Endothelial cell of umbilical vein (primary cell): Measurements from ENCODE around the gene CNIH2. TPM values are rescaled to one million over a fixed set of nuclear protein-coding genes. Genes with fewer than 3 reads are reported as not detected.

ENCODE experiments used
- BruUV-seq: library from RNA; stranded (reverse); fragments of 400-500 nt; replicated peaks from 2 replicates; lab custom pipeline; 2021; lab: Mats Ljungman, UMichigan
- CTCF ChIA-PET: fragments of 300-600, 350-600 bp; sonication (Branson Sonifier 250); formaldehyde crosslinking; loops from one replicate; lab custom pipeline; 2021; ENCODE audit warnings: antibody characterized with exemption, inconsistent platforms; lab: Charles Lee
- POLR2A ChIA-PET: fragments of 300-600, 350-600 bp; sonication (Branson Sonifier 250); formaldehyde crosslinking; loops from one replicate; lab custom pipeline; 2021; ENCODE audit warnings: antibody characterized with exemption, inconsistent platforms; lab: Charles Lee
- DNase-seq: peaks from one replicate; pipeline ENCODE4 v3.0.0-alpha.2; 2011; ENCODE audit warnings: low read depth, low spot score
- FAIRE-seq: peaks from 2 replicates; lab custom pipeline; 2011; peaks lifted over from hg19 to GRCh38; lab: Jason Lieb, UNC
- H2AFZ ChIP-seq: 2 replicates; pipeline ENCODE4 v1.6.0; 2012; ENCODE audit warnings: low read depth, low read length, control low read depth, inconsistent platforms
- H3K27ac ChIP-seq: 2 replicates; pipeline ENCODE4 v1.5.1; 2011; ENCODE audit warnings: low read depth, mild to moderate bottlenecking, control low read depth, low read length, moderate library complexity; ENCODE audit not compliant: insufficient read depth
- H3K27me3 ChIP-seq, 2 experiments: 2 replicates each; pipeline versions ENCODE4 v1.6.0 to v1.6.1; 2011; ENCODE audit warnings: low read length in 2 of 2, mixed read lengths in 1 of 2; ENCODE audit not compliant: control insufficient read depth in 2 of 2, insufficient read depth in 2 of 2
- H3K36me3 ChIP-seq, 2 experiments: 2 replicates in 1 of 2; 3 replicates in 1 of 2; pipeline ENCODE4 v1.5.1; 2011; ENCODE audit warnings: low read length in 2 of 2, mild to moderate bottlenecking in 1 of 2, moderate library complexity in 1 of 2; ENCODE audit not compliant: control insufficient read depth in 2 of 2, insufficient read depth in 2 of 2; ENCODE audit errors: extremely low read depth in 1 of 2
- H3K4me1 ChIP-seq: 3 replicates; pipeline ENCODE4 v1.5.1; 2011; ENCODE audit warnings: mild to moderate bottlenecking, low read length; ENCODE audit not compliant: control insufficient read depth, insufficient read depth; ENCODE audit errors: extremely low read depth
- H3K4me2 ChIP-seq: 2 replicates; pipeline ENCODE4 v1.6.1; 2011; ENCODE audit warnings: low read length, control low read depth, mixed read lengths; ENCODE audit not compliant: insufficient read depth
- H3K4me3 ChIP-seq, 3 experiments: fragments of 200-600 bp in 1 of 3; sonication (generic), shearing (Covaris generic) in 1 of 3; replicated peaks in 1 of 3; 2 replicates each; pipeline ENCODE4 v1.5.1; 2011 to 2016; ENCODE audit warnings: control low read depth in 3 of 3, low read length in 3 of 3, mild to moderate bottlenecking in 2 of 3, inconsistent platforms in 1 of 3, low read depth in 1 of 3, moderate library complexity in 1 of 3; ENCODE audit not compliant: insufficient read depth in 1 of 3
- H3K79me2 ChIP-seq: 2 replicates; pipeline ENCODE4 v1.6.0; 2012; ENCODE audit warnings: low read length, inconsistent platforms; ENCODE audit not compliant: control insufficient read depth, insufficient read depth
- H3K9ac ChIP-seq: replicated peaks from 2 replicates; pipeline ENCODE3; 2011; ENCODE audit warnings: low read length, control low read depth; ENCODE audit not compliant: insufficient read depth; ENCODE audit errors: extremely low read depth
- H3K9me1 ChIP-seq: replicated peaks from 3 replicates; pipeline ENCODE4 v1.6.0; 2011; ENCODE audit warnings: mild to moderate bottlenecking, low read length; ENCODE audit not compliant: control insufficient read depth, insufficient read depth; ENCODE audit errors: extremely low read depth
- H3K9me3 ChIP-seq: replicated peaks from 2 replicates; pipeline ENCODE4 v1.5.1; 2012; ENCODE audit warnings: low read length, inconsistent platforms; ENCODE audit not compliant: control insufficient read depth, insufficient read depth
- H4K20me1 ChIP-seq: replicated peaks from 2 replicates; pipeline ENCODE3; 2011; ENCODE audit warnings: mild to moderate bottlenecking, low read length; ENCODE audit not compliant: control insufficient read depth, insufficient read depth; ENCODE audit errors: extremely low read depth
- CTCF ChIP-seq, 2 donors: IDR thresholded peaks; 1 replicate in 1 of 2; 2 replicates in 1 of 2; pipeline ENCODE4 v1.5.1; 2011; ENCODE audit warnings: low read length in 2 of 2, mild to moderate bottlenecking in 2 of 2, moderate library complexity in 2 of 2, control low read depth in 1 of 2, inconsistent platforms in 1 of 2, low read depth in 1 of 2; ENCODE audit not compliant: insufficient read depth in 1 of 2; ENCODE audit errors: extremely low read depth in 1 of 2
- EZH2 ChIP-seq: IDR thresholded peaks from 2 replicates; pipeline ENCODE4 v1.6.1; 2012; ENCODE audit warnings: borderline replicate concordance, low read depth, mild to moderate bottlenecking, moderate library complexity, low read length, inconsistent platforms; ENCODE audit not compliant: severe bottlenecking
- FOS ChIP-seq: IDR thresholded peaks from 2 replicates; pipeline ENCODE4 v1.6.1; 2011; ENCODE audit warnings: mild to moderate bottlenecking, low read length, moderate library complexity, borderline replicate concordance; ENCODE audit not compliant: insufficient read depth
- GATA2 ChIP-seq: IDR thresholded peaks from 2 replicates; pipeline ENCODE4 v1.7.0; 2011; ENCODE audit warnings: low read depth, mild to moderate bottlenecking, moderate library complexity, mixed read lengths, low read length; ENCODE audit not compliant: insufficient read length, insufficient read depth
- JUN ChIP-seq: IDR thresholded peaks from 2 replicates; pipeline ENCODE4 v1.6.1; 2011; ENCODE audit warnings: borderline replicate concordance, low read depth; ENCODE audit not compliant: insufficient read length, insufficient read depth
- MAX ChIP-seq: IDR thresholded peaks from 2 replicates; pipeline ENCODE4 v1.6.1; 2011; ENCODE audit not compliant: insufficient read depth, insufficient read length
- MYC ChIP-seq: IDR thresholded peaks from one replicate; pipeline ENCODE4 v1.6.1; 2011; ENCODE audit warnings: mild to moderate bottlenecking, low read depth, low read length
- POLR2A ChIP-seq: IDR thresholded peaks from 2 replicates; pipeline ENCODE4 v1.6.1; 2012; ENCODE audit warnings: low read depth, mild to moderate bottlenecking, control low read depth, low read length
- POLR2AphosphoS5 ChIP-seq: IDR thresholded peaks from 2 replicates; pipeline ENCODE4 v1.6.1; 2012; ENCODE audit warnings: low read depth, mild to moderate bottlenecking, control low read depth, low read length, moderate library complexity; ENCODE audit not compliant: insufficient read depth
- dilution Hi-C: fragments of 300-500 bp; cut with MboI; formaldehyde crosslinking; loops from one replicate; pipeline ENCODE4 v1.15.0; 2019; ENCODE audit warnings: low sequenced_read_pairs; ENCODE audit not compliant: extremely low pct_ligation_motif_present
- intact Hi-C: fragments of 100-400 bp; cut with micrococcal nuclease; formaldehyde crosslinking; loops from one replicate; pipeline ENCODE4 v1.10.0; 2022
- polyA plus RNA-seq, 4 experiments: library from polyadenylated mRNA; depleted of rRNA in 3 of 4; stranded (reverse) in 3 of 4; unstranded in 1 of 4; fragments of >200 nt; gene quantifications; 2 replicates each; pipeline versions ENCODE4 v1.2.1 to v1.2.3, GENCODE V29; 2011 to 2012; ENCODE audit warnings: missing spikeins in 1 of 4
- total RNA-seq: library from RNA; stranded (reverse); gene quantifications from 2 replicates; pipeline ENCODE4 v1.2.3, GENCODE V29; 2021

CNIH2 gene
- total and polyA plus RNA-seq, 2 donors (not counting 3 experiments of a cell fraction or from before 2014, with no cell fraction given), result 0.46 to 1.2 TPM

DNA sequence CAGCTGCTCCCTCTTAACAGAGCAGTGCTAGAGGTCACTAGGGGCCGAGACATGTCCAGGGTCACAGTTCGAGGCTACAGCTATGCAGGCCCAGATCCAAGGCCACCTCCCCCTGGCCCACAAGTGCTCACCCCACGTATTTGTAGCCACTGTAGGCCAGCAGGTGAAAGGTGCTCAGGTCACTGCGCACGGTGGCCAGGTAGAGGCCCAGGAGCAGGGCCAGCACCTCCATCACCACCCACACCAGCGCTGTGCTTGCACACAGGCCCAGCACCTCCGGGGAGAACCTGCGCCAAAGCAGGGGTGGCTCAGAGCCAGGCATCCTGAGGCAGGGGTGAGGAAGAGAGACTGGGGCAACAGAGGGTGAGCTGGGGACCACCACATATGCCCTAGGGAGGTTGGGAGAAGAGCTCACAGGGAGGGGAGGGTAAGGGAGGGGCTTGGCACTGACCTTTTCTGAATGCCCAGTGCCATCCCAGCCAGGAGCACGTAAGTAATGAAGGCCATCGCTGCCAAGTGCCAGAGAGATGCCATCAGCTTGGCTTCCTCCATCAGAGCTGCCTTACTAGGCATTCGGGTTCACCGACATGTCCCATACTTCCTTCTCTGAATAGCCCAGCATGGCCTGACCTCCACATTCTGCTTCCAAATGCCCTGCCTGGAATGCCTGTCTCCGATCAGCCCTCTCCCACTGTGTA lies 7.4 kb downstream of the CNIH2 start:
- DNase-seq (no peak), FAIRE-seq (no peak)
- Histone ChIP-seq H3K4me2 (no peak overlapping the region), H3K4me3 (no peak overlapping the region), H3K36me3 (peaks cover 0 to 7% of the 10 kb centered on the region in 2 experiments), H3K9ac (no peak overlapping the region), H3K9me3 (no peaks in the 10 kb centered on the region), H3K9me1 (no peaks in the 10 kb centered on the region), H2AFZ (no peak overlapping the region), H3K27ac (no peak overlapping the region), H3K4me1 (peaks cover 13% of the 10 kb centered on the region), H3K27me3 (no peaks in the 10 kb centered on the region), H3K79me2 (peaks cover 12% of the 10 kb centered on the region), H4K20me1 (no peaks in the 10 kb centered on the region)
- TF ChIP-seq POLR2AphosphoS5, result no peak
- TF ChIP-seq CTCF (IDR thresholded peaks at IDR 0.05; ENCODE audit: extremely low read depth in 1 of 2, insufficient read depth in 1 of 2, low read depth in 1 of 2, low read length in 2 of 2), result no peak
- TF ChIP-seq GATA2, result no peak
- CTCF ChIA-PET, result interaction anchor here (1.3 to 2.1 kb wide), 3 partner anchors 27 to 63 kb away, joined by 3 to 10 read pairs (median 6); partner anchors contain the start of gene RIN1
- POLR2A ChIA-PET, result no interaction called here
- BruUV-seq, result no TSS peak
- intact Hi-C loops (no loop called here), dilution Hi-C loops (no loop called here)

GRCh38 chr11:66286699-66287098 lies 8.7 kb downstream of the CNIH2 start:
- no TSS peak for BruUV-seq
- Histone ChIP-seq H3K9me1 (no peaks in the 10 kb centered on the region), H3K79me2 (peaks cover 12% of the 10 kb centered on the region), H3K36me3 (peaks cover 0 to 7% of the 10 kb centered on the region in 2 experiments), H4K20me1 (no peaks in the 10 kb centered on the region), H3K4me3 (no peak overlapping the region), H3K27me3 (peaks cover 6 to 9% of the 10 kb centered on the region in 2 experiments), H3K9me3 (no peaks in the 10 kb centered on the region), H3K4me1 (peaks cover 13% of the 10 kb centered on the region), H3K27ac (no peak overlapping the region), H3K9ac (no peak overlapping the region), H2AFZ (no peak overlapping the region), H3K4me2 (no peak overlapping the region)
- dilution Hi-C loops, result no loop called here
- TF ChIP-seq POLR2A (no peak), CTCF (IDR thresholded peaks at IDR 0.05; ENCODE audit: extremely low read depth in 1 of 2, insufficient read depth in 1 of 2, low read depth in 1 of 2, low read length in 2 of 2) (no peak), JUN (no peak), GATA2 (no peak), EZH2 (no peak), POLR2AphosphoS5 (no peak), MYC (no peak), MAX (no peak), FOS (no peak)
- CTCF ChIA-PET, result interaction anchor here (1.3 to 2.1 kb wide), 3 partner anchors 25 to 64 kb away, joined by 3 to 10 read pairs (median 6); partner anchors contain the start of gene RIN1
- intact Hi-C loops, result no loop called here
- DNase-seq (no peak), FAIRE-seq (no peak)
- POLR2A ChIA-PET, result no interaction called here
